Loucy (cell line): ENCODE results near the gene SPRR1A.

Experiments used
- H2AFZ ChIP-seq: fragments of 200-600 bp; sonication (generic); 2 replicates; pipeline ENCODE4 v1.6.0; 2016; ENCODE audit warnings: antibody characterized with exemption, mild to moderate bottlenecking, low read length, moderate library complexity
- H3F3A ChIP-seq: fragments of 200-600 bp; 2 replicates; pipeline ENCODE4 v1.6.0; 2016; ENCODE audit warnings: antibody characterized with exemption, low read depth, mild to moderate bottlenecking
- H3K27me3 ChIP-seq: fragments of 200-600 bp; sonication (generic); 2 replicates; pipeline ENCODE4 v1.6.1; 2014; ENCODE audit warnings: low read length, mild to moderate bottlenecking; ENCODE audit not compliant: insufficient read depth, poor library complexity, severe bottlenecking
- H3K36me3 ChIP-seq: fragments of 200-600 bp; sonication (generic); 2 replicates; pipeline ENCODE4 v1.6.1; 2016; ENCODE audit warnings: low read length; ENCODE audit not compliant: insufficient read depth
- H3K4me1 ChIP-seq: fragments of 200-600 bp; sonication (generic); 2 replicates; pipeline ENCODE4 v1.5.1; 2014; ENCODE audit warnings: low read length, mild to moderate bottlenecking; ENCODE audit not compliant: insufficient read depth, poor library complexity, severe bottlenecking
- H3K4me2 ChIP-seq: fragments of 200-600 bp; sonication (generic); 2 replicates; pipeline ENCODE4 v1.6.0; 2014; ENCODE audit warnings: antibody characterized with exemption, low read length, low read depth, mild to moderate bottlenecking; ENCODE audit not compliant: poor library complexity, severe bottlenecking
- H3K4me3 ChIP-seq: fragments of 200-600 bp; sonication (generic); 2 replicates; pipeline ENCODE4 v1.5.1; 2014; ENCODE audit warnings: low read length, mild to moderate bottlenecking, mixed read lengths; ENCODE audit not compliant: poor library complexity, severe bottlenecking
- H3K79me2 ChIP-seq: fragments of 200-600 bp; sonication (generic); 2 replicates; pipeline ENCODE4 v1.6.1; 2014; ENCODE audit warnings: low read length; ENCODE audit not compliant: insufficient read depth
- H3K9ac ChIP-seq: fragments of 200-600 bp; sonication (generic); 2 replicates; pipeline ENCODE4 v1.6.0; 2014; ENCODE audit warnings: mild to moderate bottlenecking, low read depth, low read length, moderate library complexity; ENCODE audit not compliant: poor library complexity, severe bottlenecking
- H3K9me2 ChIP-seq: fragments of 200-600 bp; sonication (generic); replicated peaks from 2 replicates; pipeline ENCODE4 v1.6.1; 2016; ENCODE audit warnings: low read depth, low read length, mixed read lengths
- H3K9me3 ChIP-seq: fragments of 200-600 bp; sonication (generic); 2 replicates; pipeline ENCODE4 v1.6.1; 2014; ENCODE audit warnings: mild to moderate bottlenecking, antibody characterized with exemption, low read length, low read depth; ENCODE audit not compliant: insufficient read depth
- H4K20me1 ChIP-seq: fragments of 200-600 bp; sonication (generic); 2 replicates; pipeline ENCODE4 v1.6.0; 2014; ENCODE audit warnings: antibody characterized with exemption, low read length, mild to moderate bottlenecking; ENCODE audit not compliant: insufficient read depth, poor library complexity, severe bottlenecking
- CTCF ChIP-seq: fragments of 200-600 bp; sonication (generic); conservative IDR thresholded peaks from 2 replicates; pipeline ENCODE4 v1.5.1; 2014; ENCODE audit warnings: mild to moderate bottlenecking, antibody characterized with exemption, low read length
- EZH2phosphoT487 ChIP-seq: fragments of 200-600 bp; IDR thresholded peaks from 2 replicates; pipeline ENCODE4 v1.6.1; 2018; ENCODE audit warnings: antibody characterized with exemption, mild to moderate bottlenecking, moderate library complexity, borderline replicate concordance

Gene SPRR1A

GRCh38 chr1:152964536-152964935 is 19.3 kb upstream of the SPRR1A start:
- Histone ChIP-seq H4K20me1 (no peaks in the 10 kb centered on the region), H3K27me3 (peaks cover 10% of the 10 kb centered on the region), H3K36me3 (no peaks in the 10 kb centered on the region), H3F3A (no peaks in the 10 kb centered on the region), H2AFZ (no peak overlapping the region), H3K4me1 (no peaks in the 10 kb centered on the region), H3K4me3 (no peak overlapping the region), H3K79me2 (no peaks in the 10 kb centered on the region), H3K9me3 (no peaks in the 10 kb centered on the region), H3K9ac (no peak overlapping the region), H3K4me2 (no peak overlapping the region), H3K9me2 (no peaks in the 10 kb centered on the region)
- TF ChIP-seq EZH2phosphoT487 (no peak), CTCF (no peak)

- H3K4me1 ChIP-seq: no peaks in the 10 kb centered on the region
- no peak for TF ChIP-seq CTCF
- TF ChIP-seq EZH2phosphoT487: no peak
Measured at GRCh38 chr1:152965853-152966252, 18.0 kb upstream of the SPRR1A start.

GRCh38 chr1:152967201-152967600 is 16.7 kb upstream of the SPRR1A start:
- no peak overlapping the region for H3K4me2 ChIP-seq

More at GRCh38 chr1:152965853-152966252, 18.0 kb upstream of the SPRR1A start:
- Histone ChIP-seq H4K20me1 (no peaks in the 10 kb centered on the region), H3K27me3 (peaks cover 13% of the 10 kb centered on the region), H3K79me2 (no peaks in the 10 kb centered on the region), H3K4me2 (no peak overlapping the region), H3K4me3 (no peak overlapping the region), H2AFZ (no peak overlapping the region), H3K9ac (no peak overlapping the region), H3K9me3 (no peaks in the 10 kb centered on the region), H3K36me3 (no peaks in the 10 kb centered on the region), H3F3A (no peaks in the 10 kb centered on the region), H3K9me2 (no peaks in the 10 kb centered on the region)

More at GRCh38 chr1:152967201-152967600, 16.7 kb upstream of the SPRR1A start:
- Histone ChIP-seq H2AFZ (no peak overlapping the region), H3F3A (no peaks in the 10 kb centered on the region), H3K79me2 (no peaks in the 10 kb centered on the region), H3K4me1 (no peaks in the 10 kb centered on the region), H4K20me1 (no peaks in the 10 kb centered on the region), H3K27me3 (peaks cover 13% of the 10 kb centered on the region), H3K4me3 (no peak overlapping the region), H3K9me2 (no peaks in the 10 kb centered on the region), H3K9me3 (no peaks in the 10 kb centered on the region), H3K9ac (no peak overlapping the region), H3K36me3 (no peaks in the 10 kb centered on the region)
- TF ChIP-seq EZH2phosphoT487 (no peak), CTCF (no peak)
